GM23248 (cell line): ENCODE results near the gene JMY.

ENCODE experiments used
- EZH2 ChIP-seq: fragments of 200-600 bp; sonication (generic); IDR thresholded peaks from 2 replicates; pipeline ENCODE4 v1.6.1; 2018; ENCODE audit warnings: antibody characterized with exemption, mild to moderate bottlenecking; ENCODE audit not compliant: insufficient read depth, poor library complexity, severe bottlenecking
- EZH2phosphoT487 ChIP-seq: fragments of 200-600 bp; sonication (generic); IDR thresholded peaks from 2 replicates; pipeline ENCODE4 v1.6.1; 2018; ENCODE audit warnings: antibody characterized with exemption, moderate library complexity, mild to moderate bottlenecking, low read depth; ENCODE audit not compliant: insufficient read depth

- TF ChIP-seq EZH2 (no peak), EZH2phosphoT487 (no peak)
Measured at GRCh38 chr5:79240561-79240960, 4.6 kb downstream of the JMY start.
